HCT116 (cell line): ENCODE results near the gene SLC5A5. TPM values are rescaled to one million over a fixed set of nuclear protein-coding genes. Genes with fewer than 3 reads are reported as not detected.
"Not testable (repeated sequence)": the region's sequence is repeated elsewhere in the genome, so short reads cannot be mapped to it uniquely, and the experiment has no call there.

Source experiments
- ATAC-seq: fragments of 200-7000 bp; cut with Tn5 transposase; 2 replicates; pipeline ENCODE4 v1.9.1; 2020; ENCODE audit warnings: mild to moderate bottlenecking, moderate library complexity
- BruUV-seq: library from RNA; stranded (reverse); fragments of 400-500 nt; replicated peaks from 2 replicates; lab custom pipeline; 2021; lab: Mats Ljungman, UMichigan
- CTCF ChIA-PET: fragments of 300-600 bp; sonication (Branson Sonifier 250); formaldehyde crosslinking; loops from one replicate; lab custom pipeline; 2021; ENCODE audit warnings: antibody characterized with exemption; lab: Charles Lee
- POLR2A ChIA-PET: fragments of 300-600, 350-600 bp; sonication (Branson Sonifier 250); formaldehyde crosslinking; loops from one replicate; lab custom pipeline; 2021; ENCODE audit warnings: antibody characterized with exemption; lab: Charles Lee
- RAD21 ChIA-PET, 2 experiments: fragments of 300-600 bp; sonication (Branson Sonifier 250); formaldehyde crosslinking; loops; one replicate each; lab custom pipeline; 2023; ENCODE audit warnings: low total read pairs in 2 of 2; ENCODE audit not compliant: uncharacterized antibody in 2 of 2, unreplicated experiment in 2 of 2, low non-redundant PET in 1 of 2; lab: Charles Lee
- DNase-seq: peaks from one replicate; pipeline ENCODE4 v3.0.0-alpha.2; 2010; ENCODE audit warnings: low read depth, low spot score
- H2AFZ ChIP-seq: fragments of 200-600 bp; shearing (Covaris generic), sonication (generic); 2 replicates; pipeline ENCODE4 v1.6.1; 2017; ENCODE audit warnings: low read depth, mixed run types, mixed read lengths, antibody characterized with exemption, low read length; ENCODE audit not compliant: poor library complexity, severe bottlenecking
- H3K27ac ChIP-seq: 2 replicates; pipeline ENCODE4 v1.5.1; 2012; ENCODE audit warnings: low read depth, low read length
- H3K27me3 ChIP-seq: fragments of 200-600 bp; sonication (generic); 2 replicates; pipeline ENCODE4 v1.6.1; 2016; ENCODE audit warnings: mixed run types, low read length, mixed read lengths; ENCODE audit not compliant: insufficient read depth
- H3K36me3 ChIP-seq, 2 experiments: fragments of 200-500 bp in 1 of 2; fragments of 200-600 bp in 1 of 2; sonication (Bioruptor generic) in 1 of 2; sonication (generic) in 1 of 2; 2 replicates each; pipeline versions ENCODE4 v1.5.1 to v1.6.1; 2014 to 2016; ENCODE audit warnings: low read length in 2 of 2, inconsistent platforms in 1 of 2, mixed read lengths in 1 of 2, mixed run types in 1 of 2; ENCODE audit not compliant: insufficient read depth in 2 of 2, control insufficient read depth in 1 of 2
- H3K4me1 ChIP-seq, 2 experiments: fragments of 200-600 bp in 1 of 2; sonication (generic) in 1 of 2; 2 replicates each; pipeline versions ENCODE4 v1.5.1 to v1.6.1; 2012 to 2017; ENCODE audit warnings: low read length in 2 of 2, inconsistent platforms in 1 of 2, mild to moderate bottlenecking in 1 of 2, mixed read lengths in 1 of 2, mixed run types in 1 of 2, moderate library complexity in 1 of 2; ENCODE audit not compliant: insufficient read depth in 2 of 2, control insufficient read depth in 1 of 2
- H3K4me2 ChIP-seq: fragments of 200-600 bp; sonication (generic); 2 replicates; pipeline ENCODE4 v1.6.1; 2017; ENCODE audit warnings: mixed run types, low read length, mixed read lengths
- H3K4me3 ChIP-seq, 2 experiments: fragments of 200-600 bp in 1 of 2; sonication (generic) in 1 of 2; replicated peaks in 1 of 2; 2 replicates each; pipeline ENCODE4 v1.5.1; 2011 to 2016; ENCODE audit warnings: low read length in 2 of 2, control low read depth in 1 of 2, low read depth in 1 of 2, mild to moderate bottlenecking in 1 of 2, mixed read lengths in 1 of 2, mixed run types in 1 of 2
- H3K79me2 ChIP-seq: fragments of 200-600 bp; sonication (generic); 2 replicates; pipeline ENCODE4 v1.6.1; 2017; ENCODE audit warnings: mild to moderate bottlenecking, mixed run types, low read length, moderate library complexity, mixed read lengths; ENCODE audit not compliant: insufficient read depth
- H3K9ac ChIP-seq: fragments of 200-600 bp; sonication (generic); 2 replicates; pipeline ENCODE4 v1.6.1; 2016; ENCODE audit warnings: low read length, mixed read lengths
- H3K9me2 ChIP-seq: fragments of 200-600 bp; sonication (generic), shearing (Covaris generic); 2 replicates; pipeline ENCODE4 v1.6.1; 2017; ENCODE audit warnings: mixed run types, mild to moderate bottlenecking, moderate library complexity; ENCODE audit not compliant: insufficient read depth
- H3K9me3 ChIP-seq, 2 experiments: fragments of 200-500 bp in 1 of 2; fragments of 200-600 bp in 1 of 2; sonication (Bioruptor generic) in 1 of 2; sonication (generic) in 1 of 2; 2 replicates each; pipeline ENCODE4 v1.6.1; 2014 to 2017; ENCODE audit warnings: low read length in 2 of 2, mixed read lengths in 2 of 2, inconsistent platforms in 1 of 2, low read depth in 1 of 2, mild to moderate bottlenecking in 1 of 2, mixed run types in 1 of 2, moderate library complexity in 1 of 2; ENCODE audit not compliant: control insufficient read depth in 1 of 2, insufficient read depth in 1 of 2
- H4K20me1 ChIP-seq: fragments of 200-600 bp; sonication (generic), shearing (Covaris generic); 2 replicates; pipeline ENCODE4 v1.6.1; 2017; ENCODE audit warnings: mixed run types, mild to moderate bottlenecking, moderate library complexity; ENCODE audit not compliant: insufficient read depth
- CBX3 ChIP-seq: IDR thresholded peaks from 2 replicates; pipeline ENCODE4 v1.6.1; 2012; ENCODE audit warnings: low read depth
- EGR1 ChIP-seq: IDR thresholded peaks from 2 replicates; pipeline ENCODE4 v1.6.1; 2012; ENCODE audit warnings: low read depth
- ELF1 ChIP-seq: IDR thresholded peaks from 2 replicates; pipeline ENCODE4 v1.6.1; 2012; ENCODE audit warnings: low read depth, borderline replicate concordance
- EZH2 ChIP-seq: fragments of 200-600 bp; sonication (generic); IDR thresholded peaks from 2 replicates; pipeline ENCODE4 v1.6.1; 2017; ENCODE audit warnings: antibody characterized with exemption, mixed run types
- FOSL1 ChIP-seq: IDR thresholded peaks from 2 replicates; pipeline ENCODE4 v1.6.1; 2012; ENCODE audit warnings: low read depth
- JUND ChIP-seq: IDR thresholded peaks from 2 replicates; pipeline ENCODE4 v1.6.1; 2012
- POLR2A ChIP-seq: IDR thresholded peaks from 2 replicates; pipeline ENCODE4 v1.7.0; 2011; ENCODE audit warnings: borderline replicate concordance; ENCODE audit not compliant: insufficient read depth, insufficient read length; ENCODE audit errors: extremely low read depth
- POLR2AphosphoS5 ChIP-seq: IDR thresholded peaks from 2 replicates; pipeline ENCODE4 v1.6.1; 2011; ENCODE audit warnings: mild to moderate bottlenecking, low read depth, low read length, moderate library complexity
- SP1 ChIP-seq: IDR thresholded peaks from 2 replicates; pipeline ENCODE4 v1.6.1; 2012; ENCODE audit warnings: low read depth
- ZFX ChIP-seq: fragments of 450-650 bp; IDR thresholded peaks from 2 replicates; pipeline ENCODE4 v1.6.1; 2017
- intact Hi-C: fragments of 100-400 bp; cut with micrococcal nuclease; formaldehyde crosslinking; loops from 2 replicates; pipeline ENCODE4 v1.10.0; 2022
- total RNA-seq: library from RNA; stranded (reverse); gene quantifications from one replicate; pipeline ENCODE4 v1.2.1, GENCODE V29; 2021; ENCODE audit not compliant: unreplicated experiment
- TF ChIP-seq, protein P1 (sequence below), 3 experiments: fragments of 200-600 bp in 1 of 3; sonication (generic) in 1 of 3; IDR thresholded peaks in 2 of 3; conservative IDR thresholded peaks in 1 of 3; 2 replicates each; pipeline ENCODE4 v1.5.1; 2012 to 2017; ENCODE audit warnings: low read depth in 2 of 3, low read length in 2 of 3, antibody characterized with exemption in 1 of 3, borderline replicate concordance in 1 of 3, control low read depth in 1 of 3, mild to moderate bottlenecking in 1 of 3, mixed read lengths in 1 of 3, mixed run types in 1 of 3, moderate library complexity in 1 of 3; ENCODE audit not compliant: insufficient read depth in 1 of 3

The SLC5A5 gene
- total RNA-seq, 1 experiment from 2014 or later = 0.59 TPM

DNA sequence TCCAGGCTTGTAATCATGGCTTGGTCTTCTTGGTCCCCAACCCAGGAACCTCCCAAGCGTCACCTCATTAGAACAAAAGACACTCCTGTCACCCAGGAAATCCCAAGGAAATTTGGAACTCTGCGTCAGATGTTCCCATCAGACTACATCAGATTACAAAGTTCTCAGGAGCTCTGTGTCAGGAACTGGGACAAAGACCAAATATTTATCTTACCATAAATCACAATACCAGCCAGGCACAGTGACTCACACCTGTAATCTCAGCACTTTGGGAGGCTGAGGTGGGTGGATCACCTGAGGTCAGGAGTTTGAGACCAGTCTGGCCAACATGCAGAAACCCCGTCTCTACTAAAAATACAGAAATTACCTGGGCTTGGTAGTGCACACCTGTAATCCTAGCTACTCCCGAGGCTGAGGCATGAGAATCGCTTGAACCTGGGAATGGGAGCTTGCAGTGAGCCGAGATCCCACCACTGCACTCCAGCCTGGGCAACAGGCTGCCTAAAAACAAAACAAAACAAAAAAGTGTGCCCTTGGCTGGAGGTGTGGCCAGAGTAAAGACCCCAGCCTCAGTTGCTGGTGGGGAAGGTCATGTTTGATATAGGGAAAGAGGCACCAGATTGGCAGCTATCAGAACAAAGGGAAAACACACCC, 44.3 kb downstream of the SLC5A5 start:
- Histone ChIP-seq H3K9ac (peak overlapping the region; percentile 27; the same call in 1 of the 2 replicates), H3K27me3 (no peaks in the 10 kb centered on the region), H3K9me2 (no peaks in the 10 kb centered on the region), H4K20me1 (no peaks in the 10 kb centered on the region), H3K4me3 (peak overlapping the region in 1 of 2 experiments; percentile 35; a peak in 2 of 4 replicates), H3K9me3 (no peaks in the 10 kb centered on the region; a peak in 1 of 4 replicates), H3K4me1 (peaks cover 12 to 14% of the 10 kb centered on the region in 2 experiments), H2AFZ (peak overlapping the region; percentile 58), H3K4me2 (peak overlapping the region; percentile 74), H3K79me2 (no peaks in the 10 kb centered on the region), H3K27ac (no peak overlapping the region), H3K36me3 (no peaks in the 10 kb centered on the region)
- ChIA-PET RAD21 (no interaction called here), POLR2A (interaction anchor here (0.9 to 1.3 kb wide), 2 partner anchors 51 to 57 kb away, joined by 3 to 4 read pairs; partner anchors contain the start of gene RPL18A), CTCF (interaction anchor here (0.7 to 1.0 kb wide), 2 partner anchors 16 to 57 kb away, joined by 3 read pairs; partner anchors contain the start of gene RPL18A)
- intact Hi-C loops = no loop called here
- BruUV-seq = no TSS peak
- ATAC-seq = peak; percentile 85
- peak; percentile 37; the same call in 1 of the 2 replicates for TF ChIP-seq SP1
- TF ChIP-seq POLR2AphosphoS5 = no peak
- TF ChIP-seq, protein P1, sequence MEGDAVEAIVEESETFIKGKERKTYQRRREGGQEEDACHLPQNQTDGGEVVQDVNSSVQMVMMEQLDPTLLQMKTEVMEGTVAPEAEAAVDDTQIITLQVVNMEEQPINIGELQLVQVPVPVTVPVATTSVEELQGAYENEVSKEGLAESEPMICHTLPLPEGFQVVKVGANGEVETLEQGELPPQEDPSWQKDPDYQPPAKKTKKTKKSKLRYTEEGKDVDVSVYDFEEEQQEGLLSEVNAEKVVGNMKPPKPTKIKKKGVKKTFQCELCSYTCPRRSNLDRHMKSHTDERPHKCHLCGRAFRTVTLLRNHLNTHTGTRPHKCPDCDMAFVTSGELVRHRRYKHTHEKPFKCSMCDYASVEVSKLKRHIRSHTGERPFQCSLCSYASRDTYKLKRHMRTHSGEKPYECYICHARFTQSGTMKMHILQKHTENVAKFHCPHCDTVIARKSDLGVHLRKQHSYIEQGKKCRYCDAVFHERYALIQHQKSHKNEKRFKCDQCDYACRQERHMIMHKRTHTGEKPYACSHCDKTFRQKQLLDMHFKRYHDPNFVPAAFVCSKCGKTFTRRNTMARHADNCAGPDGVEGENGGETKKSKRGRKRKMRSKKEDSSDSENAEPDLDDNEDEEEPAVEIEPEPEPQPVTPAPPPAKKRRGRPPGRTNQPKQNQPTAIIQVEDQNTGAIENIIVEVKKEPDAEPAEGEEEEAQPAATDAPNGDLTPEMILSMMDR (IDR thresholded peaks at IDR 0.05 in 2 of 3, conservative IDR thresholded peaks at IDR 0.05 in 1 of 3; ENCODE audit: borderline replicate concordance in 1 of 3, insufficient read depth in 1 of 3, low read depth in 2 of 3, low read length in 2 of 3) = no peak
- TF ChIP-seq EZH2 = no peak
- TF ChIP-seq ELF1 = no peak
- TF ChIP-seq ZFX = no peak
- TF ChIP-seq FOSL1 = peak; percentile 42; the same call in 1 of the 2 replicates
- no peak for TF ChIP-seq POLR2A
- TF ChIP-seq EGR1 = peak; percentile 58; the same call in 1 of the 2 replicates
- peak; percentile 56 for TF ChIP-seq JUND
- 0 out of 2 replicates have a peak, but pooled peaks have one; percentile 43 for TF ChIP-seq CBX3
- peak; percentile 55 for DNase-seq

DNA sequence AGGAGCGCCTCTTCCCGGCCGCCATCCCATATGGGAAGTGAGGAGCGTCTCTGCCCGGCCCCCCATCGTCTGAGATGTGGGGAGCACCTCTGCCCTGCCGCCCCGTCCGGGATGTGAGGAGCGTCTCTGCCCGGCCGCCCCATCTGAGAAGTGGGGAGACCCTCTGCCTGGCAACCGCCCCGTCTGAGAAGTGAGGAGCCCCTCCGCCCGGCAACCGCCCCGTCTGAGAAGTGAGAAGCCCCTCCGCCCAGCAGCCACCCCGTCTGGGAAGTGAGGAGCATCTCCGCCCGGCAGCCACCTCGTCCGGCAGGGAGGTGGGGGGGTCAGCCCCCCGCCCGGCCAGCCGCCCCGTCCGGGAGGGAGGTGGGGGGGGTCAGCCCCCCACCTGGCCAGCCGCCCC, 46.4 kb downstream of the SLC5A5 start:
- not testable (repeated sequence) for H2AFZ ChIP-seq, BruUV-seq, H4K20me1 ChIP-seq

DNA sequence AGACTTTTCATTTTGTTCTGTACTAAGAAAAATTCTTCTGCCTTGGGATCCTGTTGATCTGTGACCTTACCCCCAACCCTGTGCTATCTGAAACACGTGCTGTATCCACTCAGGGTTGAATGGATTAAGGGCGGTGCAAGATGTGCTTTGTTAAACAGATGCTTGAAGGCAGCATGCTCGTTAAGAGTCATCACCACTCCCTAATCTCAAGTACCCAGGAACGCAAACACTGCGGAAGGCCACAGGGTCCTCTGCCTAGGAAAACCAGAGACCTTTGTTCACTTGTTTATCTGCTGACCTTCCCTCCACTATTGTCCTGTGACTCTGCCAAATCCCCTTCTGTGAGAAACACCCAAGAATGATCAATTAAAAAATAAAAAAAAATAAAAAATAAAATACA, 47.4 kb downstream of the SLC5A5 start:
- CTCF ChIA-PET, H3K4me2 ChIP-seq, H3K9ac ChIP-seq, intact Hi-C loops, H3K4me3 ChIP-seq, ATAC-seq, H3K36me3 ChIP-seq, H3K79me2 ChIP-seq, H3K27me3 ChIP-seq, DNase-seq, H3K9me3 ChIP-seq, H2AFZ ChIP-seq, H3K27ac ChIP-seq, RAD21 ChIA-PET, H4K20me1 ChIP-seq, BruUV-seq, H3K9me2 ChIP-seq: not testable (repeated sequence)
- peaks cover 18 to 31% of the 10 kb centered on the region in 2 experiments for H3K4me1 ChIP-seq
- POLR2A ChIA-PET = interaction anchor here (0.7 kb wide), 1 partner anchor 15 kb away, joined by 3 read pairs; no protein-coding TSS in a partner anchor

More for the DNA sequence above, 46.4 kb downstream of the SLC5A5 start:
- H3K27ac ChIP-seq, H3K9ac ChIP-seq, H3K79me2 ChIP-seq, intact Hi-C loops, H3K36me3 ChIP-seq, H3K9me2 ChIP-seq, RAD21 ChIA-PET, POLR2A ChIA-PET, ATAC-seq, CTCF ChIA-PET, DNase-seq, H3K9me3 ChIP-seq, H3K4me2 ChIP-seq, H3K27me3 ChIP-seq, H3K4me3 ChIP-seq: not testable (repeated sequence)
- H3K4me1 ChIP-seq = peaks cover 18 to 26% of the 10 kb centered on the region in 2 experiments
